GM21528 (cell line): ENCODE results near the gene LKAAEAR1.
A peak's percentile ranks its signal among the peaks of the same experiment; 100 is the strongest.

Experiments used
- ATAC-seq: cut with Tn5 transposase; IDR thresholded peaks from one replicate; pipeline ENCODE4 v1.9.1; 2021; ENCODE audit warnings: mild to moderate bottlenecking, moderate library complexity; ENCODE audit not compliant: unreplicated experiment, low FRiP score

The LKAAEAR1 gene

DNA sequence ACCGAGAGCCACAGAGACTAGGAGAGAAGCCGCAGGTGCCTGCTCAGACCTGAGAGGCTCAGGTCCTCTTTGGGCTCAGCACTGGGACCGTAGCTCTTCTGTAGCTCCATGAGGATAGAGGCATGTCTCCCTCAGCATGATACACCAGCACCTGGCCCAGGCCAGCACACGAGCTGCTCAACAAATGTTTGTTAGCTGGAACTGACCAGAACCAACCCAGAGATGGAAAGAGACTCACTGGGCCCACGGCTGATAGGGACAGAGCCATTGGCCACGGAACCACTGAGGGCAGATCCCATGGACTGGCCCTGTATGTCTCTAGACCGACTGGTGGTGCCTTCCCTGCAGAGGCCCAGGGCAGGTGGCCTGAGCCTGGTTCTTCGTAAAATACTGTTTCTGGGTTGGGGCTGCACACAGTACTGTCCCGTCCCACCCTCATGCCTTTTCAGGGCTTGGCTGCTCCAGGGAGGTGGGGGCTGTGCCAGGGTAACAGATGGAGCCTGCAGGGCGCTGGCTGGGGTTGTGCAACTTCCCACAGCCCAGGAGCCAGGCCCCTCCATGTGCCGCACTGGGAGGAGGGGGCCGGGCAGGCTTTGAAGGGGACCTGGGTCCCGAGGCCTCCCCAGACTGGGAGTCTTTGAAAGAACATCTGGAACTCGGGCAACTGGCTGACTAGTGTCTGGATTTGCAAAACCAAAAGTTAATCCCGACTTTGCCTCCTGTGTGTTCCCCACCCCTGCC lies 43.0 kb downstream of the LKAAEAR1 start:
- no peak for ATAC-seq

DNA sequence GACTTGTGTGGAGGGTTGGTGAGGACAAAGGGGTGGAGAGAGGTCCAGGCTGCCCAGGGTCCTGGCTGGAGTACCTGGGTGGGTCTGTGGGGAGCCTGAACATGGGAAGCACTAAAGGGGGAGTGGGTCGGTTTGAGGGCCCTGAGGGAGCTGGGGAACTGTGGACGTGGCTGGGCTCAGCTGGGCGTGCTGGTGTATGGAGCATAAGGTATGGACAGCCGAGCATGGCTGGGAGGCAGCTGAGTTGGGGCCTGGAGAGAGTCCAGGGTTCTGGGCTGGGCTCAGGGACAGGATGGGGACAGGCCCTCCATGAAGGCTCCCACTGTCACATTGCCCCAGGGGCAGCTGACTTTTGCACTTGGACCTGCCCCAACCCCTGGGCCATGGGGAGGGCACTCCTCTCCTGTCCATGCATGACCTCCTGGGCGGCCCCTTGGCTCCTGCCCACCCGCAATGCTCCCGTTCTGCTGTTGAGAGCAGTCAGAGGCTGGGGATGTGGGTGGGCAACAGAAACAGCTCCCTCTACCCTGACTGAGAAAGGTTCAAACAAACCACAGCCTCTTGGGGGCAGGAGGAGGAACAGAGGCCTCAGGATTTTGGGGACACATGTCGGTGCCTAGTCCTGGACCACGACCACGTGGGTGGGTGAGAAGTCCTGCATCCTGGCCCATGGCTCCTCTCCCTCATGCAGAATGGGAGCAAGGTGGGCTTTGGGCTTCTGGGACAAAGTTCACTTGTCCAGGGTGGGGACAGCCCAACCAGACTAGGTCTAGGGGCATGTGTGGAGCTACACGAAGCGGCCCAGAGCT lies 43.8 kb downstream of the LKAAEAR1 start:
- no peak for ATAC-seq

DNA sequence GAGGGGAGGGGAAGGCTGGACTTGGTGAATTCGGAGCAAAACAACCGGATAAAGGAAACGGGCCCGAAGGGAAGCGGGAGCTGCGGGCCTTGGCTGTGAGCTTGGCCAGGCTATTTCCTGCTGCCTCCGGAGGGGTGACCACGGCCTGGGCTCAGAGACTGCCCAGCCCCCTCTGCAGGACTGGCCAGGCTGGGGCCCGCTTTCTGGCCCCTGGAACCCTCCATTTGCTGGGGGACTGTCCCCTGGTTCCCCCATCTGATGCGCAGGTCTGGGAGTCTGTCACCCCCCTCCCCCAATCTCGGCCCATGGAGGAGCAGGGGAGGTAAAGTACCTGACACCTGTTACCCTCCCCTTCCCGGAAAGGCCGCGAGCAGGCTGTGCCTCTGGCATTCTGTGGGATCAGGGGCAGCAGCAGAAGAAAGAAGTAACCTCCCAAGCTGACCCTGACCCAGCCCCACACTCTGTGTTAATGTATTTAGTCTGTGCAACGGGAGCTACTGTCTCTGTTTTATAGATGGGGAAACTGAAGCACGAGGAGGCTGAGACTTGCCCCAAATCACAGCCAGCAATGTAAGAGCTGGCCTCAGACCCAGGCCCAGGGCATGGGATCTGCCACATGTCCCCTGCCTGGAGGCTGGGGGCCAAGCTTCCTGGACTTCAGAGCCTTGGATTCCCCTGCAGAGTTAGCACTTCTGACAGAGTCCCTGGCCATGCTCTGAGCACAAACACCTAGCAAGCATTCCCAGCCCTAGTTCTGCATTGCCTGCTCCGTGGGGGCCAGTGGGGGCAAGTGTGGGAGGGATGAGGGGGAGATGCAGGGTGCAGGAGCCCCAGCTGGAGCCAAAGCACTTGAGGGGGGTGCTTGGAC lies 44.7 kb downstream of the LKAAEAR1 start:
- ATAC-seq = no peak

DNA sequence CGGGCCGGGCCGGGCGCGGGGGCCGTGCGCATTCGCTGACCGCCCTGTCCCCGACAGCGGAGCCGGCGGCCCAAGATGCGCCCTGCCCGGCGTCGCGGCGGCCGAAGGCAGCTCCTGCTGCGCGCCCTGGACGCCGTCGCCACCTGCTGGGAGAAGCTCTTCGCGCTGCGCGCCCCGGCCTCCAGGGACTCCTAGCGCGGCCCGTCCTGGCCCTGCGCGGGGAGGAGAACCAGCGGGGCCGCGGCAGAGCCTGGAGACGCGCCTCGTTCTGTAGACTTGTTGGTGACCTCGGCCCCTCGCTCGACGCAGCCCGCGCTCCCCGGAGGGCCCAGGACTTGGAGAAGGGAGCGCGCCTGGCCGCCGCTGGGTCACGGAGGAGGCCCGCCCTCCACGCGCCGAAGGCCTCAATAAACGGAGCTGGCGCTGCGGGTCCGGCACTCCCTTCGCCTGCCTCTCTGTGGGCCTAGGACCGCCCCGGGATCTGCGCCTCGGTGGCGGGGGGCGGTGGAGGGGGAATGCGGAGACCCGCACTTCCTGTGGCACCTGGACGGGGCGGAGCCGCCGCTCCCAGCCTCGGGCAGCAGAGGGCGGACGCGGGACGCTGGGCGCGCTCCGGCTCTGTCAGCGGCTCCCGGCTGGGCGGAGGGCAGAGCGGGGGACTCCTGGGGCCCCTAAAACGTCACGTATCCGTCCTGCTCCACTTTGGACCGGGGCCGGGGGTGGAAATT lies 45.5 kb downstream of the LKAAEAR1 start:
- peak; percentile 58 for ATAC-seq

DNA sequence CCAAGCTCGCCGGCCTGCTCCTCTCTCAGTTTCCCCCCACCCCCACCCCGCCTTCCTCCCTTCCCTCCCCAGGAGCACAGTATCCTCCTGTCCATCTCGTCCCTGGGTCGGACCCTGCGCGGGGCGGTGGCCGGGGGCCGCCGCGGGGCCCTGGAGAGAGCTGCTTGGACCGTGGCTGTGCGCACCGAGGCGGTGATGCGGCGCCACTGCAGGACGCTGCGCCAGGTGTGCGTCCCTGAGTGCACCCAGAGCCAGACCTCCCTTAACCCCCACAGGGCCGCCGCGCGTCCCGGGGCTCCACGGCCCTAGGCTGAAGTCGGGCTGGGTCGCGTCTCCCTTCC lies 46.0 kb downstream of the LKAAEAR1 start:
- peak; percentile 18 for ATAC-seq

DNA sequence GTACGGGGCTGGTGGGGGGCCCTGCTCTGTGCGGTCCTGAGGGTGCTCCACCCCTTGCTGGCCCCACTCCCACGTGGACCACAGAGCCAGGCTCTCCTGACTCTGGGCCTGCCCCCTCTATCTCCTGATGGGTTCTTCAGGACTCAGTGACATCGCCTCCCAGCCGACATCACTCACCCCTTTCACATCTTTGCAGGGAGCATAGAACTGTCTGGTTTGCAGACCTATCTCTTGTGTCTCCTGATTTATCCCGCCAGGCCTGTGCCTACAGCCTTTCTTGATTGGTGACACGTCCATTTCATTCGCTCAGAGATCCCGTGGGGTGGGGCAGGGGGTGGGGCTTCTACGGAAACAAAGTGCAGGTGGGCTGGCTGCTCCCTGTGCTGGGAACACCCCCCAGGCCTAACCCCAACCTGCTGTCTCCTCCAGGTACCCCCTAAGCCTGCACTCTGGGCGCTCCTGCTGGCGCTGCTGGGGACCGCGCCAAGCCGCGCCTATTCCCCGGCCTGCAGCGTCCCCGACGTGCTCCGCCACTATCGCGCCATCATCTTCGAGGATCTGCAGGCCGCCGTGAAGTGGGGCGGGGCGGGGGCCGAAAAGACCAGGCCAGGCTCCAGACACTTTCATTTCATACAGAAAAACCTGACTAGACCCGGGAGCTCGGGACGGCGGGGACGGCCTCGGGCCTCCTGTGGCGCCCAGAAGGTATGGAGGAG lies 46.5 kb downstream of the LKAAEAR1 start:
- ATAC-seq = no peak

DNA sequence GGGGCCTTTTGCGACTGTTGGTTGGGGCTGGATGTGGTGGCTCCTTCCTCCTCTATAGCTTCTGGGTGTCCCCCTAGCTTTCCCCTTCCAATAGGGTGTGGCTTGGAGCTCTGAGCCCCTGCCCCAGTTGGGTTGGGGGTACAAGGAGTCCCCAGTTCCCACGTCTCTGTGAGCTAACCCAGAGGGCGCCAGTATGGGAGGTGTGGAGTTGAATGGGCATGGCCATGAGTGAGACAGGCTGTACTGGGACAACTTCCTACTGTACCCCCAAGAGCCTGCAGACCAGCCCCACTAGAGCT lies 47.0 kb downstream of the LKAAEAR1 start:
- no peak for ATAC-seq

DNA sequence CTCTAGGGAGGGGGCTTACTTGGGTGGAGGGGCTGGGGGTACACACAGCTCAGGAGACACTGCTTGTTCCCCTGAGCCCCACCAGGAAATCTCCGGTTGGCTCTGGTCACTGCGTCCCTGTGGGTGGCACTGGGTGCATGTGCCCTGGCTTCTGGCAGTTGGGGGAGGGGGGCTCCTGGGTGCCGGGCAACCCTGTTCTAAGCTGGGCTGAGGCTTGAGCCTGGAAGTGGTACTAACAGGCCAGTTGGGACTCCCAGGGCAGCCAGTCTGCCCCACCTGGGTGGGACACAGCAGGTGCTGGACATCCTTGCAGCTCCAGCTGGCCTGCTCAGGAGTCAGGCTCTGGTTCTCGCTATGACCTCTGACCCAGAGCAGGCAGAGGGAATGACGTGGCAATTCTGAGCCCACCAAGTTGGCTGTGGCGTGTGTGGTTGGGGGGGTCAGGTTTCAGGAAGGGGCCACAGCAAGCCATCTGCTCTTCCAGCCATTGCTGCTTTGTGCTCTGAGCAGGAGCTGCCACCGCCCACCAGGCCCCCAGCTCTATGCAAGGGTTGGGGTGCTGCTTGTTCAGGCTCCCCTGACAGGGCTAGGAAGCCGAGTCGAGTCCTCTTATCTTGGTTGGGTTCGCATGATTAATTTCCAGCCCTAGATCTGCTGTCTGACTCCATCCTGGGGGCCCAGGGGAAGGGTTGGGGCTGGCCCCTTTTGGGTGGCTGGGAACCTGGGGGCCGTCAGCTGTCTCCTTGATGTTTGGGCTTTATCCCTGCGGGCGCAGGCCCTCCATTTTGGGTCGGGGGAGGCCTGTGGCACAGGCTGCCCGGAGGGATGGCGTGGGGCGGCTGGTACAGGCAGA lies 47.6 kb downstream of the LKAAEAR1 start:
- no peak for ATAC-seq

DNA sequence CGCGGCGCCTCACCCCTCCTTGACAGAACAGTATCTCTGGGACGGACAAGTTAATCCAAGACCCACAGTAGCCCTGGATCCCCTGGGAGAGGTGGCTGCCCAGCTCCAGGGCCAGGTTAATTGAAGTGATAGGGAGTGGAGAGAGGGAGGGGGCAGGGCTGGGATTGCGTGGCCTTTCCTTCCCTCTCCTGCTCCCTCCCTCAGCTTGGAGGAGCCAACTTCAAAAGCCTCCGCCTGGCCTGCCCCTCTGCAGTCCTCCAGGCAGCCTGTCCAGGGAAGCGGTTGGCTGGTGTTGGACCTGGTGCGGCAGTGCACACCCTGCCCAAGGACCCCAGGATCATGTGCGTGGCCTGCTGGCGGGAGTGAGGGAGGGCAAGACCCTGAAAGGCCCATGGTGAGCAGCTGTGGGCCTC lies 48.3 kb downstream of the LKAAEAR1 start, which contains the start of gene C20orf204:
Gene C20orf204, plus strand, starts transcription at position 250 of the 413 bp plus-strand sequence. Its CDS starts 142 bp downstream, at position 392.
- ATAC-seq = no peak

DNA sequence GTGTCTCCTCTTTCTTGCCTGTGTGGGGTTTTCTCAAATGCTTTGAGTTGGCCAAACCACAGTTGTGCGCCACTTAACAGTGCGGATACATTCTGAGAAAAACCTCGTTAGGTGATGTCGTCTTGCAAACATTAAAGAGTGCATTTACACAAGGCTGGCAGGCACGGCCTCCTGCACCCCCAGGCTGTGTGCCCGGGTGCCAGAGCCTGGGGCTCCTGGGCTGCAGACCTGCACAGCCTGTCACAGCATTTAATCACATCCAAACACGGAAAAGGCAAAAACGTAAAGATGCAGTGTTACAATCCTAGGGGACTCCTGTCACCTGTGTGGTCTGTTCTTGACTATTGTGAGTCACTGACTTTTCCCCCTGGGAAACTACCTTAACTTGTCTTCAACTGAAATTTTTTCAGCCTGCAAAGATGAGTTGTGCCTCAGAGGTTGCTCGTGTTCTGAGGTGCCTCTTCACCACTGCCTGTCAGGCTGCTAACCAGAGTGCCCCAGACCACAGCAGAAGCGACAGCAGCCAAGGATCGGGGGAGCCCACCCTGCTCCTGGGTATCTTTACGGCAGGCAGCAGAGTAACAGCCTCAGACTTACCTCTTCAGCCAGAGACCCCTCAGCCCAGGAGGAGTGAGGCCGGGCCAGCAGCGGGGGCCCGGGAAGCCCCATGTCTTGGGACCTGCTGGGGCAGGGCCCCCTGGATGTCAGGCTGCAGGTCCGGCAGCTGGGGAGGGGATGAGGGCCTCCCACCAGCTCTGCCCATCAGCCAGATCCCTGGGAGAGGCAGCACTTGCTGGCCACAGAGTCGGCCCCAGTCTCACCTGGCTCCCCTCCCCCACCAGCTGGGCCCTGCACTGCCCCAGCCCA lies 48.9 kb downstream of the LKAAEAR1 start:
- ATAC-seq = no peak

DNA sequence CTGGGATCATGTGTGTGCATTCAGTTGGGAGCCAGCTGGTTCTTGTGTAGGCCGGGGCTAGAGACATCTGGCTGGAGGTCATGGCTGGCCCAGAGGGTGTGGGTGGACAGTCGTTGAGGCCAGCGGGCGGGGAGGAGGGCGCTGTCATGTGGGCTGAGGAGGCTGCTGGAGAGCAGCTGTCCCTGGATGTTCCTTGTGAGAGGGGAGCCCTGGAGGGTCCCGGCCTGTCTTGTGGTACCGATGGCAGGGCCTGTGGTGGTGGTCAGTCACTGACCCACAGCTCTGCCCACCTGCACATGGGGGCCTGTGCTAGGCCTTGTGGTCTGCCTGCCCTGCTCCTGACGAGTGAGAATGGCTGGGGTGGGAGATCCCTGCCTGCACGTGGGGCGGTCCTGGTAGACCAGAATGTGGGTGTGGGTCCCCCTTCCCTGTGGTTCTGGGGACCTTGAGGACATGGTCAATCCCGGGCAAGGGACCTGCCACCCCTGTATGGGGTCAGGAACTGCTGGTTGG lies 50.2 kb downstream of the LKAAEAR1 start:
- no peak for ATAC-seq
